Thyroid gland (tissue), 4 donors: ENCODE measurements around the gene RAB44.

Experiments used
- POLR2A ChIP-seq, 2 donors: fragments of 450-650 bp; IDR thresholded peaks; one replicate each; pipeline ENCODE4 v1.6.1; 2017; ENCODE audit warnings: antibody characterized with exemption in 2 of 2, mild to moderate bottlenecking in 2 of 2, moderate library complexity in 1 of 2
- TF ChIP-seq, protein P1 (sequence below), 6 experiments: fragments of 200-600 bp in 3 of 6; fragments of 450-650 bp in 3 of 6; sonication (generic) in 3 of 6; IDR thresholded peaks; one replicate each; pipeline ENCODE4 v1.5.1; 2016 to 2019; ENCODE audit warnings: antibody characterized with exemption in 6 of 6, mild to moderate bottlenecking in 2 of 6, inconsistent platforms in 1 of 6, moderate library complexity in 1 of 6

DNA sequence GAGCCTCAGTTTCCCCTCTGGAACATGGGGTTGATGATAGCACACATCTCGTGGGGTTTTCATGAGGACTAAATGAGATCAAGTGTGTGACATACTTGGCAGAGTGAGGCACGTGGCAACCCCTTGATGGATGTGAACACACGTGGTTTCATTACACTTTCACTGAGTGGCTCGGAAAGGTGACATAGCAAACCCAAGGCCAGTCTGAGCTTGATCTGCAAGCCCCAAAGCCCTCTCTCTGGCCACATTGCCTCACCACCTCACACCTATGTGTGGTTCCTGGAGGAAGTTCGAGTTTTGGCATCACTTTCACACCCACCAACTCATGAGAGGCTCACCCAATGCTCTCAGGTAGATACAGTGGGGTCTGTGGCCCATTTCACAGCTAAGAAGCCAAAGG lies 81.6 kb downstream of the RAB44 start:
- TF ChIP-seq, protein P1, sequence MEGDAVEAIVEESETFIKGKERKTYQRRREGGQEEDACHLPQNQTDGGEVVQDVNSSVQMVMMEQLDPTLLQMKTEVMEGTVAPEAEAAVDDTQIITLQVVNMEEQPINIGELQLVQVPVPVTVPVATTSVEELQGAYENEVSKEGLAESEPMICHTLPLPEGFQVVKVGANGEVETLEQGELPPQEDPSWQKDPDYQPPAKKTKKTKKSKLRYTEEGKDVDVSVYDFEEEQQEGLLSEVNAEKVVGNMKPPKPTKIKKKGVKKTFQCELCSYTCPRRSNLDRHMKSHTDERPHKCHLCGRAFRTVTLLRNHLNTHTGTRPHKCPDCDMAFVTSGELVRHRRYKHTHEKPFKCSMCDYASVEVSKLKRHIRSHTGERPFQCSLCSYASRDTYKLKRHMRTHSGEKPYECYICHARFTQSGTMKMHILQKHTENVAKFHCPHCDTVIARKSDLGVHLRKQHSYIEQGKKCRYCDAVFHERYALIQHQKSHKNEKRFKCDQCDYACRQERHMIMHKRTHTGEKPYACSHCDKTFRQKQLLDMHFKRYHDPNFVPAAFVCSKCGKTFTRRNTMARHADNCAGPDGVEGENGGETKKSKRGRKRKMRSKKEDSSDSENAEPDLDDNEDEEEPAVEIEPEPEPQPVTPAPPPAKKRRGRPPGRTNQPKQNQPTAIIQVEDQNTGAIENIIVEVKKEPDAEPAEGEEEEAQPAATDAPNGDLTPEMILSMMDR (IDR thresholded peaks at IDR 0.05), result no peak
- TF ChIP-seq POLR2A (IDR thresholded peaks at IDR 0.05), result no peak
